ENCODE data around the gene CRYAB.

CRYAB gene

GRCh38 chr11:111930472-111930871 is 18.9 kb upstream of the CRYAB start:
- Mint-ChIP-seq H3K4me3 (no peak overlapping the region), H3K9me3 (no peaks in the 10 kb centered on the region), H3K36me3 (ENCODE audit: low read depth) (no peaks in the 10 kb centered on the region), H3K4me1 (peaks cover 34% of the 10 kb centered on the region), H3K27me3 (ENCODE audit: low read depth) (no peaks in the 10 kb centered on the region), H3K27ac (no peak overlapping the region)
- TF ChIP-seq CTCF (IDR thresholded peaks at IDR 0.05; ENCODE audit: unreplicated experiment in 3 of 3) = no peak

GRCh38 chr11:111926505-111927391 is 15.2 kb upstream of the CRYAB start:
- Mint-ChIP-seq H3K27ac (peak overlapping the region; percentile 93 to 99 (median 97)), H3K36me3 (ENCODE audit: low read depth) (no peaks in the 10 kb centered on the region), H3K4me1 (peaks cover 50% of the 10 kb centered on the region), H3K9me3 (no peaks in the 10 kb centered on the region), H3K4me3 (peak overlapping the region; percentile 83 to 88 (median 87)), H3K27me3 (ENCODE audit: low read depth) (no peaks in the 10 kb centered on the region)
- TF ChIP-seq CTCF (IDR thresholded peaks at IDR 0.05; ENCODE audit: unreplicated experiment in 3 of 3) = no peak

GRCh38 chr11:111925953-111926352 is 14.4 kb upstream of the CRYAB start:
- Mint-ChIP-seq H3K4me3 (peak overlapping the region; percentile 55 to 87 (median 70)), H3K36me3 (ENCODE audit: low read depth) (no peaks in the 10 kb centered on the region), H3K27ac (peak overlapping the region; percentile 93 to 99 (median 97)), H3K4me1 (peaks cover 52% of the 10 kb centered on the region), H3K9me3 (no peaks in the 10 kb centered on the region), H3K27me3 (ENCODE audit: low read depth) (no peaks in the 10 kb centered on the region)
- no peak for TF ChIP-seq CTCF (IDR thresholded peaks at IDR 0.05; ENCODE audit: unreplicated experiment in 3 of 3)

- H3K27ac Mint-ChIP-seq = peak overlapping the region; percentile 96 to 99 (median 97)
- H3K36me3 Mint-ChIP-seq (ENCODE audit: low read depth) = no peaks in the 10 kb centered on the region
- H3K4me1 Mint-ChIP-seq = peaks cover 52% of the 10 kb centered on the region
- H3K9me3 Mint-ChIP-seq = no peaks in the 10 kb centered on the region
- no peaks in the 10 kb centered on the region for H3K27me3 Mint-ChIP-seq (ENCODE audit: low read depth)
- peak overlapping the region; percentile 22 to 41 (median 36) for H3K4me3 Mint-ChIP-seq
- no peak for TF ChIP-seq CTCF (IDR thresholded peaks at IDR 0.05; ENCODE audit: unreplicated experiment in 3 of 3)
Measured at GRCh38 chr11:111923951-111924350, 12.4 kb upstream of the CRYAB start.

GRCh38 chr11:111923351-111923788 is 11.8 kb upstream of the CRYAB start:
- peak overlapping the region; percentile 96 to 99 (median 97) for H3K27ac Mint-ChIP-seq
- H3K27me3 Mint-ChIP-seq (ENCODE audit: low read depth) = no peaks in the 10 kb centered on the region
- TF ChIP-seq CTCF (IDR thresholded peaks at IDR 0.05; ENCODE audit: unreplicated experiment in 3 of 3) = no peak
- no peaks in the 10 kb centered on the region for H3K36me3 Mint-ChIP-seq (ENCODE audit: low read depth)
- H3K4me3 Mint-ChIP-seq = peak overlapping the region; percentile 51 to 64 (median 52)
- H3K9me3 Mint-ChIP-seq = no peaks in the 10 kb centered on the region
- H3K4me1 Mint-ChIP-seq = peaks cover 58% of the 10 kb centered on the region
